ENCODE results near the gene SELENOO.

SELENOO gene

GRCh38 chr22:50206599-50206998 is 5.8 kb downstream of the SELENOO start:
- peak; percentile 25 to 28 for DNase-seq
- TF ChIP-seq GATA1 (IDR thresholded peaks at IDR 0.05; ENCODE audit: low read depth, low read length): no peak
- no peak for TF ChIP-seq POLR2A (IDR thresholded peaks at IDR 0.05; ENCODE audit: low read length)

GRCh38 chr22:50207383-50208140 is 6.8 kb downstream of the SELENOO start:
- DNase-seq: no peak
- TF ChIP-seq GATA1 (IDR thresholded peaks at IDR 0.05; ENCODE audit: low read depth, low read length) (no peak), POLR2A (IDR thresholded peaks at IDR 0.05; ENCODE audit: low read length) (no peak)

DNA sequence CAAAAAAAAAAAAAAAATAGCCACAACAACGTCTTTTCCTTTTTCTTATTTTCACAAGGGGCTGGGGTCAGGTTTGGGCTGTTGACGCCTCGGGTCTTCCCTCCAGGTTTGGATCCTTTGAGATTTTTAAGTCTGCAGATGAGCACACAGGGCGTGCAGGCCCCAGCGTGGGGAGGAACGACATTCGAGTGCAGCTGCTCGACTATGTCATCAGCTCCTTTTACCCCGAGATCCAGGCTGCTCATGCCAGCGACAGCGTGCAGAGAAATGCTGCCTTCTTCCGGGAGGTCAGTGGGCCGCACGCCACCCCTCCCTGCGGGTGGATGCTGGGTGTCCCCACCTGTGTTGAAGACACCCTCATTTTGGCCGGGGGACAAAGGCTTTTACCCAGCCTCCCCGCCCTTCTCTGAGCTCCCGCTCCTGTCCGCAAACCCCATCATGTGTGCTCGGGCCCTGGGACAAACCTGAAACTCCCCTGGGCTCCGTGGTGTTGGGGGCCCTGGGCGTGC is 7.7 kb downstream of the SELENOO start:
- TF ChIP-seq POLR2A (IDR thresholded peaks at IDR 0.05; ENCODE audit: low read length) (no peak), GATA1 (IDR thresholded peaks at IDR 0.05; ENCODE audit: low read depth, low read length) (no peak)
- DNase-seq: no peak

GRCh38 chr22:50208939-50209892 is 8.4 kb downstream of the SELENOO start:
- DNase-seq: no peak
- TF ChIP-seq GATA1 (IDR thresholded peaks at IDR 0.05; ENCODE audit: low read depth, low read length) (no peak), POLR2A (IDR thresholded peaks at IDR 0.05; ENCODE audit: low read length) (peak; percentile 15)

GRCh38 chr22:50209893-50210292 is 9.1 kb downstream of the SELENOO start:
- peak; percentile 71 to 83 for DNase-seq
- TF ChIP-seq POLR2A (IDR thresholded peaks at IDR 0.05; ENCODE audit: low read length) (no peak), GATA1 (IDR thresholded peaks at IDR 0.05; ENCODE audit: low read depth, low read length) (no peak)

GRCh38 chr22:50210378-50211139 is 9.7 kb downstream of the SELENOO start:
- DNase-seq: no peak
- TF ChIP-seq POLR2A (IDR thresholded peaks at IDR 0.05; ENCODE audit: low read length): no peak
- TF ChIP-seq GATA1 (IDR thresholded peaks at IDR 0.05; ENCODE audit: low read depth, low read length): no peak

DNA sequence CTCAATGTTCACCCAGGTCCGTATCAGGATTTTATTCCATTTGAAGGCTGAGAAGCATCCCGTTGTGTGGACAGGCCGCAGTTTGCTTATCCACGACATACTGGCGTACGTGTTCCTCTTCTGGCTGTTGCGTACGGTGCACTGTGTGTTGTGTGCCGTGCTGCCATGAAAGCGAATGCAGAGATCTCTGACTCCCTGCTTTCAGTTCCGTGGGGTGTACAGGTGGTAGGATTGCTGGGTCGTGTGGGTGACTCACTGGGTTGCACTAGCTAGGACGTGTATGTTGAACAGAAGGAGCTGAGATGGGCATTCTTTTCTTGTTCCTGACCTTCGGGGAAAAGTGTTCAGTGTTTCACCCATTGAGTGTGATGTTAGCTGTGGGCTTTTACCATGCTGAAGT is 10.3 kb downstream of the SELENOO start:
- no peak for TF ChIP-seq POLR2A (IDR thresholded peaks at IDR 0.05; ENCODE audit: low read length)
- no peak for TF ChIP-seq GATA1 (IDR thresholded peaks at IDR 0.05; ENCODE audit: low read depth, low read length)
- no peak for DNase-seq

DNA sequence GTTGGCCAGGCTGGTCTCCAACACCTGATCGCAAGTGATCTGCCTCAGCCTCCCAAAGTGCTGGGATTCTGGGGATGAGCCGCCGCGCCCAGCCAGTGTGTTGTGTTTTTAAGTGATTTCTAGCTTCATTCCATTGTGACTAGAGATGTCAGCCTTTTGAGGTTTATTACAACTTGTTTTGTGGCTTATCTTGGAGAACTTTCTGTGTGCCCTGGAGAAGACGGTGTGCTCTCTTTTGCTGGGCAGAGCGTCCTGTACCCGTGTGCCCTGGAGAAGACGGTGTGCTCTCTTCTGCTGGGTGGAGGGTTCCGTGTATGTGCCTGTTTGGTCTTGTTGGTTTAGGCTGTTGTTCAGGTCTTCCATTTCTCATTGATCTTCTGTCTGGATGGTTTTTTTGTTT is 12.5 kb downstream of the SELENOO start:
- TF ChIP-seq GATA1 (IDR thresholded peaks at IDR 0.05; ENCODE audit: low read depth, low read length) (no peak), POLR2A (IDR thresholded peaks at IDR 0.05; ENCODE audit: low read length) (no peak)
- no peak for DNase-seq

DNA sequence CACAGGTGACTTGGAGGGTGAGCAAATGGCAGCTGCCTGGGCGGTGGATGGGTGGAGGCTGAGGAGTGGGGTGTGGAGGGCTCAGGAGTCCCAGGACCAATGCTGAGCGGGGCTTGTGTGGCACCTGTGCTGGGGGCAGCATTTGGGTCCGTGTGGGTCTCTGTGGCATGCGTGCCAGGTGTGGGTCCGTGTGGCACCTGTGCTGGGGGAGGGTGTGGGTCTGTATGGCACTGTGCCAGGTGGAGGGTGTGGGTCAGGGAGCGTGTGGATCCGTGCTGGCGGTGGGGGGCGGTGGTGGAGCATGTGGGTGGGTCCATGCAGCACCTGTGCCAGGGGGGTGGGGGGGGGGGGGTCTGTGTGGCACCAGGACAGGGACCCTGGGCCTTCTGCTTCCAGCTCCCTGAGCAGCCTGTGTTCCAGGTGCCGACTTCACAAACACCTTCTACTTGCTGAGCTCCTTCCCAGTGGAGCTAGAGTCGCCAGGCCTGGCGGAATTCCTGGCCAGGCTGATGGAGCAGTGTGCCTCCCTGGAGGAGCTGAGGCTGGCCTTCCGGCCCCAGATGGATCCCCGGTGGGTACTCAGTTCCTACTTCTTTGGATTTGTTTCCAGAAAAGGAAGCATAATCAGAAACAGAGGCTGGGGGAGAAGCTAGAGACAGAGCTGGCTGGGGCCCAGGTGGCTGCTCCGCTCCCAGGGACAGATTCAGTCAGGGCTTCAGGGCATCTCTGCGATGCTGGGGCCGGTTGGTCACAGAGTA is 14.7 kb downstream of the SELENOO start:
- no peak for TF ChIP-seq POLR2A (IDR thresholded peaks at IDR 0.05; ENCODE audit: low read length)
- TF ChIP-seq GATA1 (IDR thresholded peaks at IDR 0.05; ENCODE audit: low read depth, low read length): no peak
- no peak for DNase-seq

GRCh38 chr22:50216055-50216683 is 15.4 kb downstream of the SELENOO start:
- no peak for TF ChIP-seq GATA1 (IDR thresholded peaks at IDR 0.05; ENCODE audit: low read depth, low read length)
- no peak for DNase-seq

- DNase-seq: no peak
- TF ChIP-seq GATA1 (IDR thresholded peaks at IDR 0.05; ENCODE audit: low read depth, low read length) (no peak), POLR2A (IDR thresholded peaks at IDR 0.05; ENCODE audit: low read length) (no peak)
Observed at GRCh38 chr22:50216684-50217520, 16.1 kb downstream of the SELENOO start.

Measured in erythroblast (primary cell).